Measurements from ENCODE around the gene NPSR1. TPM values are rescaled to one million over a fixed set of nuclear protein-coding genes. Genes with fewer than 3 reads are reported as not detected.

NPSR1 gene
- total RNA-seq, 4 donors from 2014 or later, result not detected

DNA sequence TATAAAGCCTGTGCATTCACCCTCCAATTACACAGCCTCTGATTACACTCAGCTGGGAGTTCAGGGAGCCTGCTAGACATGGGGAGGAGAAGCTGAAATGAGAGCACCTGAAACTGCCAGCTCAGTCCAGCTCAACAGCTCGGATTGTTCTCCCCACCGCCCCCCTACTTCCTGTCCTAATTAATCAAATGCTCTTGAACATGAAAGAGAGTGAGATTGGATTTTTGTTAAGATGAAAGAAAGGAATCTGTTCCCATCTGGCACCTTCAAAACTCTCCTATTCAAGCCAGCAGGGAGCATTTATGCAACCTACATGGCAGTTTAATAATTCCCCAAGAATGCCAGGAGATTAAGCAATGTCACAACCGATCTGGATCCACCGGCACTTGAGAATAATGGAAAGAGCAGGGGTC lies 98.0 kb downstream of the NPSR1 start:
- intact Hi-C loops (cut with DNase I; ENCODE audit: low total_unique reads), result no loop called here
- no peaks in the 10 kb centered on the region for H3K9me3 ChIP-seq
- H3K27ac ChIP-seq, result no peak overlapping the region
- no peak overlapping the region for H3K4me3 ChIP-seq
- H3K4me1 ChIP-seq, result no peaks in the 10 kb centered on the region
- no peaks in the 10 kb centered on the region for H3K27me3 ChIP-seq
- DNase-seq, result no peak
- H3K36me3 ChIP-seq, result no peaks in the 10 kb centered on the region
- TF ChIP-seq, protein P1, sequence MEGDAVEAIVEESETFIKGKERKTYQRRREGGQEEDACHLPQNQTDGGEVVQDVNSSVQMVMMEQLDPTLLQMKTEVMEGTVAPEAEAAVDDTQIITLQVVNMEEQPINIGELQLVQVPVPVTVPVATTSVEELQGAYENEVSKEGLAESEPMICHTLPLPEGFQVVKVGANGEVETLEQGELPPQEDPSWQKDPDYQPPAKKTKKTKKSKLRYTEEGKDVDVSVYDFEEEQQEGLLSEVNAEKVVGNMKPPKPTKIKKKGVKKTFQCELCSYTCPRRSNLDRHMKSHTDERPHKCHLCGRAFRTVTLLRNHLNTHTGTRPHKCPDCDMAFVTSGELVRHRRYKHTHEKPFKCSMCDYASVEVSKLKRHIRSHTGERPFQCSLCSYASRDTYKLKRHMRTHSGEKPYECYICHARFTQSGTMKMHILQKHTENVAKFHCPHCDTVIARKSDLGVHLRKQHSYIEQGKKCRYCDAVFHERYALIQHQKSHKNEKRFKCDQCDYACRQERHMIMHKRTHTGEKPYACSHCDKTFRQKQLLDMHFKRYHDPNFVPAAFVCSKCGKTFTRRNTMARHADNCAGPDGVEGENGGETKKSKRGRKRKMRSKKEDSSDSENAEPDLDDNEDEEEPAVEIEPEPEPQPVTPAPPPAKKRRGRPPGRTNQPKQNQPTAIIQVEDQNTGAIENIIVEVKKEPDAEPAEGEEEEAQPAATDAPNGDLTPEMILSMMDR (IDR thresholded peaks at IDR 0.05), result no peak
- no peak for TF ChIP-seq POLR2A (IDR thresholded peaks at IDR 0.05)

DNA sequence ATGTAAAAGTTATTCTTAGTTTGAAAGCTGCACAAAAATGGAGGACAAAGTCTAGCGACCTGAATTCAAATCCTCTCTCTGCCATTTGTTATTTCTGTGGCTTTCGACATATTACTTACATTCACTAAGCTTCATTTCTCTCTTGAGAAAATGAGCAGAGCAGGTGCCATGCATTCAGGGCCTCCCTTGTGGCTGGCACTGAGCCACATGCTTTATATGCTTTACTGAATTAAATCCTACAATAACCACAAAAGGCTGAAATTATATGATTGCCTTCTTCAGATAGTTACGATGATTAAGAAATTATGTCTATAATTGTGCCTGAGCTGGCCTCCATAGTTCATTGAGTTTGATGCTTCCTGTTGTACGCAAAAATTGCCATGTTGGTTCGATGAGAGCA lies 98.7 kb downstream of the NPSR1 start:
- intact Hi-C loops (cut with DNase I; ENCODE audit: low total_unique reads), result no loop called here
- Histone ChIP-seq H3K4me1 (no peaks in the 10 kb centered on the region), H3K27me3 (no peaks in the 10 kb centered on the region), H3K9me3 (no peaks in the 10 kb centered on the region), H3K36me3 (no peaks in the 10 kb centered on the region), H3K4me3 (no peak overlapping the region), H3K27ac (no peak overlapping the region)
- no peak for DNase-seq
- TF ChIP-seq, protein P1 (IDR thresholded peaks at IDR 0.05), result no peak
- TF ChIP-seq POLR2A (IDR thresholded peaks at IDR 0.05), result no peak

DNA sequence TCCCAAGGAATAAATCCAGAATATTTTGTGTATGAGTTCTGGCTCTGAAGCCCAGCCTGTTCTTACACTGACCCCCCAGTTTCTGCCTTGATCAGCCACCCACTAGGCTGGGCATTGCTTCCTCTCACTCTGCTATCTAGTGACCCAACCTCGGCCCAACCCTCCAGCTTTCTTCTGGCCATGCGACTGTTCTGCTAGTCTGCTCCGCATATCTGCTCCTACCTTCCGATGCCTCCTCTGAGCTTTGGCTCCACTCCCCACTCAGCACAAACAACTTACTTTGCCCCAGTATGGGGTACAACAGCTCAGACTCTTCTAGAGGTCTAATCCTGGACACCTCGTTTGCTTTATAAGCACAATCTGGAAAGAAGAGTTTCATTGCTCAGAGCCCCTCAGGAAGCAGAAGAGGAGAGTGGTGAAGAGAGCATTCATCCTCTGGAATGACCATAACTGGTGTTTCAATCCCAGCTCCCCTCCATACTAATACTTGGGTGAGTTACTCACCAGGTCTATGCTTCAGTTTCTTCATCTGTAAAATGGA lies 99.6 kb downstream of the NPSR1 start:
- H3K27me3 ChIP-seq, result no peaks in the 10 kb centered on the region
- DNase-seq, result no peak
- H3K27ac ChIP-seq, result no peak overlapping the region
- TF ChIP-seq POLR2A (IDR thresholded peaks at IDR 0.05), result no peak
- TF ChIP-seq, protein P1 (IDR thresholded peaks at IDR 0.05), result no peak
- no peaks in the 10 kb centered on the region for H3K36me3 ChIP-seq
- H3K9me3 ChIP-seq, result no peaks in the 10 kb centered on the region
- no peak overlapping the region for H3K4me3 ChIP-seq
- no peaks in the 10 kb centered on the region for H3K4me1 ChIP-seq
- intact Hi-C loops (cut with DNase I; ENCODE audit: low total_unique reads), result no loop called here

- Histone ChIP-seq H3K4me3 (no peak overlapping the region), H3K27ac (no peak overlapping the region), H3K27me3 (no peaks in the 10 kb centered on the region), H3K36me3 (no peaks in the 10 kb centered on the region), H3K4me1 (no peaks in the 10 kb centered on the region), H3K9me3 (no peaks in the 10 kb centered on the region)
- intact Hi-C loops (cut with DNase I; ENCODE audit: low total_unique reads), result no loop called here
- no peak for DNase-seq
- TF ChIP-seq, protein P1 (IDR thresholded peaks at IDR 0.05), result no peak
These were observed 100.1 kb downstream of the NPSR1 start for GRCh38 chr7:34758111-34758601.

- intact Hi-C loops (cut with DNase I; ENCODE audit: low total_unique reads), result no loop called here
- H3K4me3 ChIP-seq, result no peak overlapping the region
- H3K9me3 ChIP-seq, result no peaks in the 10 kb centered on the region
- TF ChIP-seq POLR2A (IDR thresholded peaks at IDR 0.05), result no peak
- TF ChIP-seq, protein P1 (IDR thresholded peaks at IDR 0.05), result peak in 1 of 4 experiments; percentile 15
- DNase-seq, result no peak
- no peaks in the 10 kb centered on the region for H3K27me3 ChIP-seq
- no peaks in the 10 kb centered on the region for H3K36me3 ChIP-seq
- H3K27ac ChIP-seq, result no peak overlapping the region
- H3K4me1 ChIP-seq, result no peaks in the 10 kb centered on the region
These were observed 101.6 kb downstream of the NPSR1 start for GRCh38 chr7:34759477-34760125.

Data from uterus (tissue), 4 donors.